ENCODE measurements around the gene CTDSP1. TPM values are rescaled to one million over a fixed set of nuclear protein-coding genes. Genes with fewer than 3 reads are reported as not detected.

CTDSP1 gene, protein sequence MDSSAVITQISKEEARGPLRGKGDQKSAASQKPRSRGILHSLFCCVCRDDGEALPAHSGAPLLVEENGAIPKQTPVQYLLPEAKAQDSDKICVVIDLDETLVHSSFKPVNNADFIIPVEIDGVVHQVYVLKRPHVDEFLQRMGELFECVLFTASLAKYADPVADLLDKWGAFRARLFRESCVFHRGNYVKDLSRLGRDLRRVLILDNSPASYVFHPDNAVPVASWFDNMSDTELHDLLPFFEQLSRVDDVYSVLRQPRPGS
- 100 to 1,000 TPM; 169 to 174 TPM for total RNA-seq

DNA sequence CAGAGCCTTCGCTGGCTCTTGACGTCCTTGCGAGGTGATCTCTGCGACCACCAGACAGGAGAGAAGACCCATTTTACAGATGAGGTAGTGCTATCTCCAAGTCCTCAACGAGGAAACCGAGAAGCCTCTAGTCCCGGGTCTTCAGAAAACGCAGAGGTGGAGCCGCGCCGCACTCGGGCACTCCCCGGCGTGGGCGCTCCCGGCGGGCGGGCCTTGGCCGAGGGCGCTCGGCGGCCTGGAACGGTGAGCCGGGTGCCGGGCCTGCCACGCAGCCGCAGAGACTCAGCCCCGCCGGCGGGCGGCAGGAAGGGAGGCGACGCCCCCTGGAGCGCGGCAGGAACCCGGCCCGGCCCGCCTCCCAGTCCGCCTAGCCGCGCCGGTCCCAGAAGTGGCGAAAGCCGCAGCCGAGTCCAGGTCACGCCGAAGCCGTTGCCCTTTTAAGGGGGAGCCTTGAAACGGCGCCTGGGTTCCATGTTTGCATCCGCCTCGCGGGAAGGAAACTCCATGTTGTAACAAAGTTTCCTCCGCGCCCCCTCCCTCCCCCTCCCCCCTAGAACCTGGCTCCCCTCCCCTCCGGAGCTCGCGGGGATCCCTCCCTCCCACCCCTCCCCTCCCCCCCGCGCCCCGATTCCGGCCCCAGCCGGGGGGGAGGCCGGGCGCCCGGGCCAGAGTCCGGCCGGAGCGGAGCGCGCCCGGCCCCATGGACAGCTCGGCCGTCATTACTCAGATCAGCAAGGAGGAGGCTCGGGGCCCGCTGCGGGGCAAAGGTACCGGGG is at the start of gene CTDSP1:
CTDSP1 (plus strand) TSS at position 478 of the 776 bp plus-strand sequence; CDS start at position 701, 223 bp downstream.
- H3K9me3 Mint-ChIP-seq: no peaks in the 10 kb centered on the region
- peak within 1 kb of the TSS; percentile 92 for H3K27ac Mint-ChIP-seq
- H3K4me1 Mint-ChIP-seq: peaks cover 29% of the 10 kb centered on the region
- peak; percentile 30 for ATAC-seq (ENCODE audit: low read depth)
- H3K36me3 Mint-ChIP-seq: peaks cover 5% of the 10 kb centered on the region
- peak; percentile 94 for DNase-seq
- POLR2A ChIA-PET: interaction anchor here (1.1 to 1.5 kb wide), 3 partner anchors 109 to 129 kb away, joined by 3 to 7 read pairs (median 4); partner anchors contain the start of genes AAMP and PNKD
- H3K27me3 Mint-ChIP-seq: no peaks in the 10 kb centered on the region
- H3K4me3 Mint-ChIP-seq: peak within 1 kb of the TSS; percentile 94

DNA sequence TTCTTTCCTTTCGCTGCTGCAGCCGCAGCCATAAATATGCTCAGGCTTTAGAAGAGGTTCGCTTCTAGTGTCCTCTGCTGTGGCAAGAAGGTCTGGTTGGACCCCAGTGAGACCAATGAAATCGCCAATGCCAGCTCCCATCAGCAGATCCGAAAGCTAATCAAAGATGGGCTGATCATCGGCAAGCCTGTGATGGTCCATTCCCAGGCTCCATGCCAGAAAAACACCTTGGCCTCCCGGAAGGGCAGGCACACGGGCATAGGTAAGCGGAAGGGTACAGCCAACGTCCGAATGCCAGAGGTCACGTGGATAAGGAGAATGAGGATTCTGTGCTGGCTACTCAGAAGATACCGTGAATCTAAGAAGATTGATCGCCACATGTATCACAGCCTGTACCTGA is 45.6 kb upstream of the CTDSP1 start:
- Mint-ChIP-seq H3K36me3 (peaks cover 4% of the 10 kb centered on the region), H3K27me3 (peaks cover 4% of the 10 kb centered on the region), H3K27ac (no peak overlapping the region), H3K4me3 (no peak overlapping the region), H3K9me3 (peaks cover 12% of the 10 kb centered on the region), H3K4me1 (peaks cover 3% of the 10 kb centered on the region)
- DNase-seq (no peak), ATAC-seq (ENCODE audit: low read depth) (no peak)
- POLR2A ChIA-PET: no interaction called here

DNA sequence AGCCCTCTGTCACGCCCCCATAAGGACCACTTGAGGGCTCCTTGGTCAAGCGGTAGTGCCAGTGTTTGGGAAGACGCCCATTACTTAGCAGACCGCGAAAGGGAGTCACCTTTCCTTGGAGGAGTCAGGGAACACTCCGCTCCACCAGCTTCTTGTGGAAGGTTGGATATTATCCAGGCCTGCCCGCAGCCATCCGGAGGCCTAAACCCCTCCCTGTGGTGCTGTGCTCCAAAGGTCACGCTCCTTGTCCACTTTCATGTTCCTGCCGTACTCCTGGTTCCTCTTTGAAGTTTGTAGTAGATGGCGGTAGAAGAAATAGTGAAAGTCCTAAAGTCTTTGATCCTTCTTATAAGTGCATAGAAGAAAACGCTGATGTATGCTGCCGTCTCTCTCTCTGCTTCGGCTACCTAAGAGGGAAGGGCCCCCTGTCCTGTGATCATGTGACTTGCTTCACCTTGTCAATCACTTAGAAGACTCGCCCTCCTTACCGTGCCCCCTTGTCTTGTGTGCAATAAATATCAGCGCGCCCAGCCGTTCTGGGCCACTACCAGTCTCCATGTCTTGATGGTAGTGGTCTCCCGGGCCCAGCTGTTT is 44.7 kb upstream of the CTDSP1 start:
- ATAC-seq (ENCODE audit: low read depth) (no peak), DNase-seq (no peak)
- POLR2A ChIA-PET: no interaction called here
- no peak overlapping the region for H3K4me3 Mint-ChIP-seq
- H3K36me3 Mint-ChIP-seq: peaks cover 4% of the 10 kb centered on the region
- peaks cover 3% of the 10 kb centered on the region for H3K4me1 Mint-ChIP-seq
- peaks cover 4% of the 10 kb centered on the region for H3K27me3 Mint-ChIP-seq
- no peak overlapping the region for H3K27ac Mint-ChIP-seq
- H3K9me3 Mint-ChIP-seq: peaks cover 9% of the 10 kb centered on the region

DNA sequence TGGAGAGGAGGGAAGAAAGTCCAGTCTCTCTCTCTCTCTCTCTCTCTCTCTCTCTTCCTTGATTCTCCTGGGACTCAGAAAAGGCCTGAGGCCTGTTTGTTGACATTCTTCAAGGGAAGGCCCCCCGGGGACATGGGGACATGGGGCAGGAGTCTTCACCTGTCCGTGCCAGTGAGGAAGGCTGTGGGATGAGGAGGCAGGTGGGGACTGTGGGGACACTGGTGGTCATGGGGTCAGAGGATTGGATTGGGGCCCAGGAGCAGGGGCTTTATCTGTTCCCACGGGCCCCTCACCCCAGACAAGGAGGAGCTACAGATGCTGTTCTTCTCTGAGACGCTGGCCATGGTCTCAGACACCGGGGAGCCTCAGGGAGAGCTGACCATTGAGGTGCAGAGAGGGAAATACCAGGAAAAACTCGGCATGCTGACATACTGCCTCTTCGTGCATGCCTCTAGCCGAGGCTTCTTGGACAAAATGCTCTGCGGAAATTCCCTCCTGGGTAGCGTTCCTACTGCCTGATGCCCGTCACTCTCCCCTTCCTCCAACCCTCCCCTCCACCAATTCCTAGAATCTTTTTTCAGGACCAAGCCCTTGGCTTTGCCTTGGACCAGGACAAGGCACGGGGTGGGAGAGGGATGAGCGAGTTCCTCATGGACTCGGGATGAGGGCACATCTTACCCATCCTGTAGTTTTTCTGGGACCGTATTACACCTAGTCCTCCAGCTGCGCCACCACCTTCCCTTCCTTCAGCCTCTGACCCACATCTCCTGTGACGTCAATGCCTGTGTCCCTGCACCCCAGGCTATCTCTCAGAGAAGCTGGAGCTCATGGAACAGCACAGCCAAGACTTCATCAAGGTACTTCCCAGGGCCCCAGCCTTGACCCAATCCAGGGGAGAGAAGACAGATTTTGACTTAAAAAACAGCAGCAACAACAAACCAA is 42.2 kb upstream of the CTDSP1 start:
- Mint-ChIP-seq H3K27me3 (no peaks in the 10 kb centered on the region), H3K36me3 (no peaks in the 10 kb centered on the region), H3K4me1 (peaks cover 2% of the 10 kb centered on the region), H3K9me3 (peaks cover 3% of the 10 kb centered on the region), H3K27ac (no peak overlapping the region), H3K4me3 (no peak overlapping the region)
- POLR2A ChIA-PET: interaction anchor here (1.0 to 1.4 kb wide), 2 partner anchors 10 to 50 kb away, joined by 4 to 5 read pairs; no protein-coding TSS in a partner anchor
- DNase-seq (no peak), ATAC-seq (ENCODE audit: low read depth) (no peak)

DNA sequence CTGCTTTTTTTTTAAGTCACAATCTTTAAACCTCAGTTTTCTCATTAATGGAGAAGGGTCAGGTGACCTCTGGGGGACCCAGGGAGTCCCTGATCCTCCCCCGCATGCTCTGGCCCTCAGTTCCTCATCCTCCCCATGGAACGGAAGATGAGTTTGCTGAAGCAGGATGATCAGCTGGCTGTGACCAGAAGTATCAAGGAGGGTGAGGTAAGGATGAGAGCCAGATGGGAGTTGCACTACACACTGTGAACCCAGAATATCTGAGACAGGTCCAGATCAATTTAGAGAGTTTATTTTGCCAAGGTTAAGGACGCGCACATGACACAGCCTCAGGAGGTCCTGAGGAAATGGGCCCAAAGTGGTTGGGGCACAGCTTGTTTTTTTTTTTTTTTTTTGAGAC is 39.2 kb upstream of the CTDSP1 start:
- POLR2A ChIA-PET: interaction anchor here (0.6 kb wide), 1 partner anchor 36 kb away, joined by 5 read pairs; no protein-coding TSS in a partner anchor
- ATAC-seq (ENCODE audit: low read depth) (no peak), DNase-seq (no peak)
- H3K36me3 Mint-ChIP-seq: no peaks in the 10 kb centered on the region
- H3K4me1 Mint-ChIP-seq: peaks cover 6% of the 10 kb centered on the region
- H3K9me3 Mint-ChIP-seq: no peaks in the 10 kb centered on the region
- peaks cover 3% of the 10 kb centered on the region for H3K27me3 Mint-ChIP-seq
- H3K27ac Mint-ChIP-seq: no peak overlapping the region
- no peak overlapping the region for H3K4me3 Mint-ChIP-seq

DNA sequence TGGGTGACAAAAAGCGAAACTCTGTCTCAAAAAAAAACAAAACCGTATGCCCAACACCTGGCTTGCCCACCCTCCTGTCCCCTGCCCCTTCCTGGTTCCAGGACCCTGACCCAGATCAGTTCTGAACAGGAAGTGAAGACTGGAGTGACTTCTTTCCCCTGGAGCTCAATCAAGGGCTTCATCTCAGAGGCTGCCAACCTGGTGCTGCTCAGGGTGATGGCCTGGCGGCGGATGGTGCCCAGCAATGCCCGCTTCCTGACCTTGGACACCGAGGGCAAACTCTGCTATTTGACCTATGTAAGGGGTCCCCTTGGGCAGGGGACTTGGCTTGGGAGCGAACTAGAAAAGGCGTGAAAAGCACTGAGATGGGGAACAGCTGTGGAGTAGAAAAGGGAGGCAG is 37.1 kb upstream of the CTDSP1 start:
- H3K4me1 Mint-ChIP-seq: peaks cover 14% of the 10 kb centered on the region
- POLR2A ChIA-PET: interaction anchor here (0.6 to 1.1 kb wide), 2 partner anchors 10 to 74 kb away, joined by 3 to 5 read pairs; no protein-coding TSS in a partner anchor

DNA sequence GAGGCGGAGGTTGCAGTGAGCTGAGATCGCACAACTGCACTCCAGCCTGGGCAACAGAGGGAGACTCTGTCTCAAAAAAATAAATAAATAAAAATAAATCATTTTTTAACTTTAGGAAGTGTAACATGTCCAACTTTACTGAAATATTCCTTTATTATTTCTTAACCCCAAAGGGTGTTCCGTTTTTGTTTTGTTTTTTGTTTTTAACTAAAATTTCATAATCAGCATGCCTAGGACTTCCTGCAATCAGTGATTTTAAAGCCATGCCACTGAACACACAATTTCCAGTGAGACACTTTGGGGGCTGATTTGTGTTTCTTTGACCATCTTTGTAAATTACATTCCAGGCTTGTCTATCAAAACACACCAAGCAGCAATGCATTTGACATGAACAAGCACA is 35.9 kb upstream of the CTDSP1 start:
- peaks cover 16% of the 10 kb centered on the region for H3K4me1 Mint-ChIP-seq
- H3K4me3 Mint-ChIP-seq: no peak overlapping the region
- no peak overlapping the region for H3K27ac Mint-ChIP-seq
- POLR2A ChIA-PET: no interaction called here
- peaks cover 10% of the 10 kb centered on the region for H3K27me3 Mint-ChIP-seq
- H3K9me3 Mint-ChIP-seq: no peaks in the 10 kb centered on the region
- ATAC-seq (ENCODE audit: low read depth) (no peak), DNase-seq (no peak)
- no peaks in the 10 kb centered on the region for H3K36me3 Mint-ChIP-seq

More for the DNA sequence above, 37.1 kb upstream of the CTDSP1 start:
- Mint-ChIP-seq H3K27ac (peak overlapping the region; percentile 58), H3K9me3 (no peaks in the 10 kb centered on the region), H3K27me3 (peaks cover 3% of the 10 kb centered on the region), H3K36me3 (no peaks in the 10 kb centered on the region), H3K4me3 (no peak overlapping the region)
- no peak for ATAC-seq (ENCODE audit: low read depth)
- DNase-seq: no peak

DNA sequence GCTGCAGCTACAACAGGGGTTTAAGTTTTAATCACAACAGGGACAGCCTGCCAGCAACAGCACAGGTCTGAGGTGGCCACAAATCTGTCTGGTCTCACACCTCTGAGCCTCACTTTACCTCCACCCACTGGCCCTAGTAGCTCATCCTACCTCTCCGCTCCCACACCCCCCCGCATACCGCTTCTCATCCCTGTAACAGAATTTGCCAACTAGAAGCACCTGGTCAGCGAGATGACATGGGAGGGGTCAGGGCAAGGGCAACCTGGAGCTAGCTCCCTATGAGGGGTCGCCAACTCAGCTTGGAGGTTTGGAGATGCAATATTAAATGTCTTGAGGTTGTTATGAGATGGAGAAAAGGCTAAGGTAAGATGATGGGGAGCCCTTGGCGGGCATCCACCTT is 35.5 kb upstream of the CTDSP1 start:
- no peaks in the 10 kb centered on the region for H3K36me3 Mint-ChIP-seq
- POLR2A ChIA-PET: no interaction called here
- peaks cover 10% of the 10 kb centered on the region for H3K27me3 Mint-ChIP-seq
- DNase-seq (no peak), ATAC-seq (ENCODE audit: low read depth) (no peak)
- H3K27ac Mint-ChIP-seq: no peak overlapping the region
- no peak overlapping the region for H3K4me3 Mint-ChIP-seq
- H3K9me3 Mint-ChIP-seq: no peaks in the 10 kb centered on the region
- H3K4me1 Mint-ChIP-seq: peaks cover 19% of the 10 kb centered on the region

DNA sequence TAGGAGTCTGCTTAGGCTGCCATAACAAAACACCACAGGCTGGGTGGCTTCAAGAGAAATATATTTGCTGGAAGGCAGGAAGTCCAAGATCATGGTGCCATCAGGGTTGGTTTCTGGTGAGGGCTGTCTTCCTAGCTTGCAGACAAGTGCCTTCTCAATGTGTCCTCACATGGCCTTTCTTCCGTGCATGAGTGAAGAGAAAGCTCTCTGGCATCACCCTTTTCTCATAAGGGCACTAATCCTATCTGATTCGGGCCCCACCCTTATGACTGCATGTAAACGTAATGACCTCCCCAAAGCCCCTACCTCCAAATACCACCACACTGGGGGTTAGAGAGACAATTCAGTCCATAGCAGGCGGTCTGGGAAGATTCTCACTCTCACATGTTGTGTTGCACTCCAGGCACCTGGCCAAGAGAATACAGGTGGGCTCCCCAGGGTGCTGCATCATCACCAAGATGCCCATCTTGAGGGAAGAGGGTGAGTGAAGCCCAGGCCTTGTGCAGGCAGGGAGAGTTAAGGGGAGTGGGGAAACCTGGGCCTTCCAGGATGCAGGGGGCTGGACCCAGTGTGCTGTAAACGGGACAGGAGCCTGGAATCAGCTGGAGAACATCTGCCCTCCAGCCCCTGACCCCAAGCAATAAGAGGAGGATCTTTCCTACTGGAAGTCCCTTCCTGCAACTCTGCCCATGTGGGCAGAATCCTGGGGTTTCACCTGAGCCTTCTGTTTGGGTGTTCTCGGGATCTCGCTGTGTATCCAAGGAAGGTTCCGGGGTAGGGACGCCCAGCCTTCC is 32.9 kb upstream of the CTDSP1 start:
- peak overlapping the region; percentile 84 for H3K27ac Mint-ChIP-seq
- peaks cover 21% of the 10 kb centered on the region for H3K4me1 Mint-ChIP-seq
- DNase-seq (no peak), ATAC-seq (ENCODE audit: low read depth) (no peak)
- POLR2A ChIA-PET: interaction anchor here (0.5 to 1.4 kb wide), 6 partner anchors 10 to 231 kb away, joined by 3 to 12 read pairs (median 4); partner anchors contain the start of gene CATIP
- no peaks in the 10 kb centered on the region for H3K9me3 Mint-ChIP-seq
- peaks cover 13% of the 10 kb centered on the region for H3K27me3 Mint-ChIP-seq
- no peaks in the 10 kb centered on the region for H3K36me3 Mint-ChIP-seq
- peak overlapping the region; percentile 80 for H3K4me3 Mint-ChIP-seq

DNA sequence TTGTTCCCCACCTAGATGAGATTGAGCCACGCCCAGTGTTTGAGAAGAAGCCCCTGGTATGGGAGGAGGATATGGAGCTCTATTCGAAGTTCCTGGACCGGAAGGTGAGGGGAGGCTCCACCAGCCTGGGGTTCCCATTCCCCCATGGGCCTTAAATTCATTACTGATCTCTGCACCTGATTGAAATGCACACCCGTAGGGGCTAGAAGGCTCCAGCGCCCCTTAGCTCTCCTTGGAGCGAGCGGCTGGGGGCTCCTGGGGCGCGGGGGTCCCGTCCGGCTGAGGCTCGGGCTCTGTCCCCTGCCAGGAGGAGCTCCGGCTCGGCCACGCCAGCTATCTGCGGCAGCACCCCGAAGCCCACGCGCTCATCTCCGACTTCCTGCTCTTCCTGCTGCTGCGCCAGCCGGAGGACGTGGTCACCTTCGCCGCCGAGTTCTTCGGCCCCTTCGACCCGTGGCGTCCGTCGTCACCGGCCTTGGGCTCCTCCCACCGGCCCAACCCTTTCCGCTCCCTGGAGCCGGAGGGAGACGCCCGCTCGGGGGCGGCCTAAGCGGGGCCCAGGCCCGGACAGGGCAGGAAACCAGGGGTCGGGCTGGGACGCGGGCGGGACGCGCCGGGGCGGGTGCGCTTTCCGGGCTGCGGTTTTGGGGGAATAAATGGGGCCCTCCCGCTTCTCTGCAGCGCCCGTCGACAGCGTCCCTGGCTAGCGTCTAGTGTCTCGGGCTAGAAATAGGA is 32.1 kb upstream of the CTDSP1 start:
- H3K9me3 Mint-ChIP-seq: no peaks in the 10 kb centered on the region
- H3K36me3 Mint-ChIP-seq: no peaks in the 10 kb centered on the region
- H3K27me3 Mint-ChIP-seq: peaks cover 13% of the 10 kb centered on the region
- POLR2A ChIA-PET: interaction anchor here (0.5 to 1.4 kb wide), 5 partner anchors 11 to 231 kb away, joined by 3 to 12 read pairs (median 3); partner anchors contain the start of gene CATIP
- peak overlapping the region; percentile 84 for H3K27ac Mint-ChIP-seq
- peak; percentile 82 for DNase-seq
- peaks cover 21% of the 10 kb centered on the region for H3K4me1 Mint-ChIP-seq
- peak overlapping the region; percentile 80 for H3K4me3 Mint-ChIP-seq
- peak; percentile 96 for ATAC-seq (ENCODE audit: low read depth)

DNA sequence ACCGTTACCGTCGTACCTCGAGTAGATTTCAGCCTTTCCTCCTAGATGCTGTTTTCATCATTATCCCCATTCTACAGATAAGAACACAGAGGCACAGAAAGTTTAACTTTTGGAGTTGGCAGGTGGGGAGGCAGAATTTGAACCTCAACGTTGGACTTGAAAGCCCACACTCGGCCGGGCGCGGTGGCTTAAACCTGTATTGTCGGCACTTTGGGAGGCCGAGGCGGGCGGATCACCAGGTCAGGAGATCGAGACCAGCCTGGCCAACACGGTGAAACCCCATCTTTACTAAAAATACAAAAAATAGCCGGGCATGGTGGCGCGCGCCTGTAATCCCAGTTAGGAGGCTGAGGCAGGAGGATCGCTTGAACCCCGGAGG is 31.5 kb upstream of the CTDSP1 start:
- peaks cover 18% of the 10 kb centered on the region for H3K4me1 Mint-ChIP-seq
- POLR2A ChIA-PET: interaction anchor here (1.0 to 1.4 kb wide), 4 partner anchors 11 to 140 kb away, joined by 3 to 12 read pairs (median 4); partner anchors contain the start of gene CATIP

More for the DNA sequence above, 31.5 kb upstream of the CTDSP1 start:
- H3K4me3 Mint-ChIP-seq: peak overlapping the region; percentile 80
- H3K9me3 Mint-ChIP-seq: no peaks in the 10 kb centered on the region
- H3K27ac Mint-ChIP-seq: peak overlapping the region; percentile 84
- no peak for ATAC-seq (ENCODE audit: low read depth)
- H3K27me3 Mint-ChIP-seq: peaks cover 10% of the 10 kb centered on the region
- no peak for DNase-seq
- H3K36me3 Mint-ChIP-seq: no peaks in the 10 kb centered on the region
